Lung (tissue), 12 donors: ENCODE results near the gene ELF2. TPM values are rescaled to one million over a fixed set of nuclear protein-coding genes. Genes with fewer than 3 reads are reported as not detected.

ENCODE experiments used
- ATAC-seq: fragments of 200-7000 bp; cut with Tn5 transposase; one replicate; pipeline ENCODE4 v1.9.1; 2020; ENCODE audit warnings: moderate number of reproducible peaks; ENCODE audit not compliant: insufficient read depth, low FRiP score
- DNase-seq, 3 donors: peaks; one replicate each; pipeline ENCODE4 v3.0.0-alpha.2; 2013 to 2017
- H3K27ac ChIP-seq, 2 donors: one replicate each; pipeline ENCODE4 v1.5.1; 2013; ENCODE audit warnings: mild to moderate bottlenecking in 2 of 2, moderate library complexity in 2 of 2, control low read depth in 1 of 2, inconsistent platforms in 1 of 2, low read depth in 1 of 2, low read length in 1 of 2
- H3K27me3 ChIP-seq, 3 donors: one replicate each; pipeline ENCODE4 v1.5.1; 2013; ENCODE audit warnings: low read length in 2 of 3; ENCODE audit not compliant: control insufficient read depth in 3 of 3, insufficient read depth in 3 of 3
- H3K36me3 ChIP-seq, 4 donors: one replicate each; pipeline ENCODE4 v1.5.1; 2013; ENCODE audit warnings: low read length in 4 of 4, mild to moderate bottlenecking in 1 of 4, moderate library complexity in 1 of 4; ENCODE audit not compliant: control insufficient read depth in 4 of 4, insufficient read depth in 4 of 4
- H3K4me1 ChIP-seq, 5 donors: one replicate each; pipeline ENCODE4 v1.5.1; 2013; ENCODE audit warnings: low read length in 5 of 5, mild to moderate bottlenecking in 2 of 5, moderate library complexity in 1 of 5; ENCODE audit not compliant: control insufficient read depth in 5 of 5, insufficient read depth in 5 of 5
- H3K4me3 ChIP-seq: one replicate; pipeline ENCODE4 v1.5.1; 2013; ENCODE audit warnings: mild to moderate bottlenecking, control low read depth, moderate library complexity
- H3K9ac ChIP-seq, 2 donors: one replicate each; pipeline ENCODE4 v1.5.1; 2013; ENCODE audit warnings: low read length in 2 of 2, control low read depth in 1 of 2; ENCODE audit not compliant: insufficient read depth in 1 of 2
- H3K9me3 ChIP-seq, 4 donors: one replicate each; pipeline ENCODE4 v1.5.1; 2013; ENCODE audit warnings: low read length in 3 of 4, mild to moderate bottlenecking in 1 of 4, moderate library complexity in 1 of 4; ENCODE audit not compliant: control insufficient read depth in 4 of 4, insufficient read depth in 3 of 4
- CTCF ChIP-seq: IDR thresholded peaks from 2 replicates; pipeline ENCODE4 v1.5.1; 2012; ENCODE audit warnings: mild to moderate bottlenecking; ENCODE audit errors: control extremely low read depth, extremely low read depth
- WGBS, 2 donors: extraction: QIAGEN DNeasy Blood & Tissue Kit; methylation state at CpG; one replicate each; pipeline ENCODE4 v1.1.7; 2013; 5-methylcytosine and 5-hydroxymethylcytosine counted together
- polyA plus RNA-seq, 2 donors: library from polyadenylated mRNA; stranded (reverse); fragments of 200-250 nt; gene quantifications; one replicate each; pipeline ENCODE4 v1.2.1, GENCODE V29; 2013
- total RNA-seq, 2 donors: library from RNA; depleted of rRNA in 1 of 2; stranded (reverse); fragments of >200 nt in 1 of 2; gene quantifications; one replicate each; pipeline ENCODE4 v1.2.1, GENCODE V29; 2014 to 2021
- donor health status: control.
- donor health status: control.
- donor health status: Bipolar disorder and iron deficiency.
- donor health status: healthy.
- donor health status: DM: yes; HTN: yes; CAD: no.

The ELF2 gene
- total and polyA plus RNA-seq, 4 donors, result 11.6 to 101 (median 28.7) TPM

GRCh38 chr4:139175646-139176301 lies 1.2 kb downstream of the ELF2 start:
- 2% methylated on average over 26 of the region's 26 CpGs for WGBS, 2 donors
- H3K9me3 ChIP-seq, result no peaks in the 10 kb centered on the region
- H3K4me1 ChIP-seq, result peaks cover 0 to 11% (median 4%) of the 10 kb centered on the region in 5 donors
- H3K9ac ChIP-seq, result peak overlapping the region; percentile 81 to 83
- H3K27ac ChIP-seq, result peak overlapping the region; percentile 97 to 100
- peak in 1 of 3 donors; percentile 69 for DNase-seq
- no peaks in the 10 kb centered on the region for H3K36me3 ChIP-seq
- ATAC-seq, result no peak
- H3K27me3 ChIP-seq, result no peaks in the 10 kb centered on the region
- no peak for TF ChIP-seq CTCF
- peak overlapping the region; percentile 95 for H3K4me3 ChIP-seq

GRCh38 chr4:139171876-139172691 lies 4.9 kb downstream of the ELF2 start:
- no peak overlapping the region for H3K27ac ChIP-seq
- H3K9me3 ChIP-seq, result no peaks in the 10 kb centered on the region
- H3K9ac ChIP-seq, result no peak overlapping the region
- ATAC-seq (no peak), DNase-seq (no peak)
- H3K4me3 ChIP-seq, result no peak overlapping the region
- H3K36me3 ChIP-seq, result no peaks in the 10 kb centered on the region
- 73 to 79% methylated on average over 7 of the region's 7 CpGs for WGBS, 2 donors
- H3K27me3 ChIP-seq, result no peaks in the 10 kb centered on the region
- peaks cover 0 to 17% (median 2%) of the 10 kb centered on the region in 5 donors for H3K4me1 ChIP-seq
- TF ChIP-seq CTCF, result no peak

GRCh38 chr4:139170932-139171331 lies 6.1 kb downstream of the ELF2 start:
- Histone ChIP-seq H3K27me3 (no peaks in the 10 kb centered on the region), H3K4me1 (peaks cover 0 to 17% (median 2%) of the 10 kb centered on the region in 5 donors), H3K9me3 (no peaks in the 10 kb centered on the region), H3K9ac (no peak overlapping the region), H3K27ac (no peak overlapping the region), H3K4me3 (no peak overlapping the region), H3K36me3 (no peaks in the 10 kb centered on the region)
- ATAC-seq (no peak), DNase-seq (no peak)
- 95 to 97% methylated on average over 6 of the region's 6 CpGs for WGBS, 2 donors
- no peak for TF ChIP-seq CTCF
